ENCODE measurements around the gene TSLP.

GRCh38 chr5:111117136-111117535 lies 45.6 kb downstream of the TSLP start:
- no peak for TF ChIP-seq CTCF (IDR thresholded peaks at IDR 0.05)
- TF ChIP-seq EZH2 (IDR thresholded peaks at IDR 0.05; ENCODE audit: borderline replicate concordance, insufficient read depth, low read depth, low read length, poor library complexity, severe bottlenecking): no peak

All from B cell (primary cell).